GM13977 (cell line): ENCODE measurements around the gene AMY2B.
"Not testable (repeated sequence)": the region's sequence is repeated elsewhere in the genome, so short reads cannot be mapped to it uniquely, and the experiment has no call there.

Experiments used
- DNase-seq: peaks from one replicate; pipeline ENCODE4 v3.0.0; 2012; ENCODE audit warnings: low spot score
- CTCF ChIP-seq: IDR thresholded peaks from 2 replicates; pipeline ENCODE4 v1.5.1; 2012; ENCODE audit warnings: mild to moderate bottlenecking, control low read depth; ENCODE audit not compliant: insufficient read depth; ENCODE audit errors: extremely low read depth, missing control alignments
- in situ Hi-C: fragments of 300-500 bp; cut with MboI; formaldehyde crosslinking; loops from one replicate; pipeline ENCODE4 v1.12.0; 2022; ENCODE audit warnings: low sequenced_read_pairs, low pct_unique_long_range_greater_than_20kb, mixed read lengths, inconsistent platforms; ENCODE audit not compliant: unreplicated experiment

The AMY2B gene

GRCh38 chr1:103571289-103571688, at the start of gene AMY2B:
TSS of gene AMY2B (plus strand) at chr1:103571589. CDS start at chr1:103571603, 14 bp downstream.
- not testable (repeated sequence) for DNase-seq

GRCh38 chr1:103523346-103523745, 48.0 kb upstream of the AMY2B start:
- no peak for TF ChIP-seq CTCF
- in situ Hi-C loops = loop anchor here (25.0 kb wide), 1 partner anchor 411 kb away; the partner anchor contains the start of gene COL11A1

More at GRCh38 chr1:103571289-103571688, at the start of gene AMY2B:
- in situ Hi-C loops = not testable (repeated sequence)

GRCh38 chr1:103525114-103525606, 46.2 kb upstream of the AMY2B start:
- no peak for TF ChIP-seq CTCF
- no peak for DNase-seq
- in situ Hi-C loops = no loop called here

More at GRCh38 chr1:103523346-103523745, 48.0 kb upstream of the AMY2B start:
- DNase-seq = no peak

GRCh38 chr1:103525607-103526507, 45.5 kb upstream of the AMY2B start, which contains the start of gene RNPC3:
TSS of gene RNPC3 (plus strand) at chr1:103525699. CDS start at chr1:103526071, 372 bp downstream.
- in situ Hi-C loops = no loop called here
- TF ChIP-seq CTCF = peak; percentile 6
- peak; percentile 80 for DNase-seq

GRCh38 chr1:103527331-103527730, 44.1 kb upstream of the AMY2B start:
- DNase-seq = no peak
- in situ Hi-C loops = no loop called here
- no peak for TF ChIP-seq CTCF

- DNase-seq = no peak
- in situ Hi-C loops = no loop called here
- TF ChIP-seq CTCF = no peak
These were observed 41.6 kb upstream of the AMY2B start for GRCh38 chr1:103529746-103530145.

- in situ Hi-C loops = no loop called here
- TF ChIP-seq CTCF = no peak
- no peak for DNase-seq
These were observed 33.2 kb upstream of the AMY2B start for GRCh38 chr1:103538226-103538625.
